ENCODE results near the gene RCN2. TPM values are rescaled to one million over a fixed set of nuclear protein-coding genes. Genes with fewer than 3 reads are reported as not detected.

RCN2 gene
- total and polyA plus RNA-seq, 4 donors, result 64.1 to 171 (median 126) TPM

DNA sequence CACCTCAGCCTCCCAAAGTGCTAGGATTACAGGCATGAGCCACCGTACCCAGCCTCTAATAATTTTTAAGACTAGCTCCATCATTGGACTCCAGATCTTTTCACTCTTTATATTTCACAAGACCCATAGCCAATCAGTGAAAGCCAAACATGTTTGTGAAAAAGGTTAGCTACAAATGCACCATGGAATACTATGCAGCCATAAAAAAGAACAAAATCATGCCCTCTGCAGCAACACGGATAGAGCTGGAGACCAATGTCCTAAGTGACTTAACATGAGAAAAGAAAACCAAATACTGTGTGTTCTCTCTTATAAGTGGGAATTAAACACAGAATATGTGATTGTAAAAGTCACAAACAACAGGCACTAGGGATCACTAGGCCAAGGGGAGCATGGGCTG, 29.6 kb upstream of the RCN2 start:
- Histone ChIP-seq H3K4me3 (ENCODE audit: low read depth, low read length) (no peak overlapping the region), H3K27ac (ENCODE audit: low read depth, low read length) (no peak overlapping the region), H3K4me1 (ENCODE audit: control insufficient read depth, insufficient read depth, low read length) (peaks cover 15% of the 10 kb centered on the region), H3K9me3 (ENCODE audit: control insufficient read depth, insufficient read depth, low read length) (no peaks in the 10 kb centered on the region), H3K27me3 (ENCODE audit: control insufficient read depth, insufficient read depth, low read length) (no peaks in the 10 kb centered on the region), H3K36me3 (ENCODE audit: control insufficient read depth, insufficient read depth, low read length) (peaks cover 6% of the 10 kb centered on the region)
- WGBS (ENCODE audit: insufficient coverage), result no CpG with 5 or more reads among the region's 2 CpGs
- DNase-seq (ENCODE audit: low read depth in 4 of 6, low spot score in 6 of 6), result no peak

DNA sequence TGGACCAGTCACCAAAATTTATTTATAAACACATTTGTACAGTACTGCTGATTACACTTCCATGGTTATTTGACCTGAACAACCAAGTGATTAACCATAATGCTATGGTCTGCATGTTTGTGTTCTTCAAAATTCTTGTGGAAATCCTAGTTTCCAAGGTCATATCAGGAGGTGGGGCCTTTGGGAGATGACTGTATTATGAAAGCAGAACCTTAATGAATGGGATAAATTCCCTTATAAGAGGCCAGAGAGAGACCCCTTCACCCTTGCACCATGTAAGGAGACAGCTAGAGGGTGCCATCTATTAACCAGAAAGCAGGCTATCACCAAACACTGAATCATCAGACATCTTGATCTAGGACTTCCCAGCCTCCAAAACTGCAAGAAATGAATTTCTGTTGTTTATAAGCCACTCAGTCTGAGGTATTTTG, 28.3 kb upstream of the RCN2 start:
- Histone ChIP-seq H3K27ac (ENCODE audit: low read depth, low read length) (no peak overlapping the region), H3K36me3 (ENCODE audit: control insufficient read depth, insufficient read depth, low read length) (peaks cover 4% of the 10 kb centered on the region), H3K27me3 (ENCODE audit: control insufficient read depth, insufficient read depth, low read length) (no peaks in the 10 kb centered on the region), H3K4me1 (ENCODE audit: control insufficient read depth, insufficient read depth, low read length) (peaks cover 15% of the 10 kb centered on the region), H3K9me3 (ENCODE audit: control insufficient read depth, insufficient read depth, low read length) (no peaks in the 10 kb centered on the region), H3K4me3 (ENCODE audit: low read depth, low read length) (no peak overlapping the region)
- peak in 2 of 6 donors; percentile 8 to 26 for DNase-seq (ENCODE audit: low read depth in 4 of 6, low spot score in 6 of 6)

GRCh38 chr15:76904461-76905012, 27.0 kb upstream of the RCN2 start:
- Histone ChIP-seq H3K4me1 (ENCODE audit: control insufficient read depth, insufficient read depth, low read length) (peaks cover 15% of the 10 kb centered on the region), H3K27me3 (ENCODE audit: control insufficient read depth, insufficient read depth, low read length) (no peaks in the 10 kb centered on the region), H3K36me3 (ENCODE audit: control insufficient read depth, insufficient read depth, low read length) (no peaks in the 10 kb centered on the region), H3K9me3 (ENCODE audit: control insufficient read depth, insufficient read depth, low read length) (no peaks in the 10 kb centered on the region), H3K4me3 (ENCODE audit: low read depth, low read length) (peak overlapping the region; percentile 83), H3K27ac (ENCODE audit: low read depth, low read length) (peak overlapping the region; percentile 90)
- DNase-seq (ENCODE audit: low read depth in 4 of 6, low spot score in 6 of 6), result peak in 5 of 6 donors; percentile 12 to 79 (median 33)
- WGBS (ENCODE audit: insufficient coverage), result 2% methylated on average over 24 of the region's 29 CpGs

- whole genome bisulfite sequencing (ENCODE audit: insufficient coverage), result under 1% methylated on average over 73 of the region's 78 CpGs
Observed at GRCh38 chr15:76905013-76905839, 26.3 kb upstream of the RCN2 start, which contains the start of gene SCAPER. SCAPER (minus strand) TSS chr15:76905340; CDS start chr15:76883817, 21,523 bp downstream.

GRCh38 chr15:76905855-76906254, 25.7 kb upstream of the RCN2 start:
- H3K4me3 ChIP-seq (ENCODE audit: low read depth, low read length), result peak overlapping the region; percentile 83
- 55% methylated on average over 4 of the region's 9 CpGs for WGBS (ENCODE audit: insufficient coverage)
- H3K27me3 ChIP-seq (ENCODE audit: control insufficient read depth, insufficient read depth, low read length), result no peaks in the 10 kb centered on the region
- H3K27ac ChIP-seq (ENCODE audit: low read depth, low read length), result peak overlapping the region; percentile 90
- H3K9me3 ChIP-seq (ENCODE audit: control insufficient read depth, insufficient read depth, low read length), result no peaks in the 10 kb centered on the region
- peaks cover 15% of the 10 kb centered on the region for H3K4me1 ChIP-seq (ENCODE audit: control insufficient read depth, insufficient read depth, low read length)
- DNase-seq (ENCODE audit: low read depth in 4 of 6, low spot score in 6 of 6), result no peak
- H3K36me3 ChIP-seq (ENCODE audit: control insufficient read depth, insufficient read depth, low read length), result no peaks in the 10 kb centered on the region

More at GRCh38 chr15:76905013-76905839, 26.3 kb upstream of the RCN2 start, which contains the start of gene SCAPER:
- H3K9me3 ChIP-seq (ENCODE audit: control insufficient read depth, insufficient read depth, low read length), result no peaks in the 10 kb centered on the region
- H3K27me3 ChIP-seq (ENCODE audit: control insufficient read depth, insufficient read depth, low read length), result no peaks in the 10 kb centered on the region
- peak within 1 kb of the TSS; percentile 90 for H3K27ac ChIP-seq (ENCODE audit: low read depth, low read length)
- peak; percentile 64 to 97 (median 88) for DNase-seq (ENCODE audit: low read depth in 4 of 6, low spot score in 6 of 6)
- H3K4me3 ChIP-seq (ENCODE audit: low read depth, low read length), result peak within 1 kb of the TSS; percentile 83
- no peaks in the 10 kb centered on the region for H3K36me3 ChIP-seq (ENCODE audit: control insufficient read depth, insufficient read depth, low read length)
- peaks cover 15% of the 10 kb centered on the region for H3K4me1 ChIP-seq (ENCODE audit: control insufficient read depth, insufficient read depth, low read length)

- no peaks in the 10 kb centered on the region for H3K9me3 ChIP-seq (ENCODE audit: control insufficient read depth, insufficient read depth, low read length)
- no peaks in the 10 kb centered on the region for H3K4me1 ChIP-seq (ENCODE audit: control insufficient read depth, insufficient read depth, low read length)
- H3K36me3 ChIP-seq (ENCODE audit: control insufficient read depth, insufficient read depth, low read length), result no peaks in the 10 kb centered on the region
- no peak overlapping the region for H3K4me3 ChIP-seq (ENCODE audit: low read depth, low read length)
- 88% methylated on average over 2 of the region's 4 CpGs for WGBS (ENCODE audit: insufficient coverage)
- DNase-seq (ENCODE audit: low read depth in 4 of 6, low spot score in 6 of 6), result no peak
- H3K27ac ChIP-seq (ENCODE audit: low read depth, low read length), result no peak overlapping the region
- H3K27me3 ChIP-seq (ENCODE audit: control insufficient read depth, insufficient read depth, low read length), result no peaks in the 10 kb centered on the region
Observed at GRCh38 chr15:76912430-76912829, 19.1 kb upstream of the RCN2 start.

GRCh38 chr15:76913737-76914136, 17.8 kb upstream of the RCN2 start:
- Histone ChIP-seq H3K9me3 (ENCODE audit: control insufficient read depth, insufficient read depth, low read length) (no peaks in the 10 kb centered on the region), H3K4me3 (ENCODE audit: low read depth, low read length) (no peak overlapping the region), H3K27ac (ENCODE audit: low read depth, low read length) (no peak overlapping the region), H3K4me1 (ENCODE audit: control insufficient read depth, insufficient read depth, low read length) (no peaks in the 10 kb centered on the region), H3K27me3 (ENCODE audit: control insufficient read depth, insufficient read depth, low read length) (no peaks in the 10 kb centered on the region), H3K36me3 (ENCODE audit: control insufficient read depth, insufficient read depth, low read length) (no peaks in the 10 kb centered on the region)
- 100% methylated on average over 1 of the region's 2 CpGs for WGBS (ENCODE audit: insufficient coverage)
- no peak for DNase-seq (ENCODE audit: low read depth in 4 of 6, low spot score in 6 of 6)

GRCh38 chr15:76916369-76916768, 15.2 kb upstream of the RCN2 start:
- H3K36me3 ChIP-seq (ENCODE audit: control insufficient read depth, insufficient read depth, low read length), result no peaks in the 10 kb centered on the region
- no peak overlapping the region for H3K4me3 ChIP-seq (ENCODE audit: low read depth, low read length)
- WGBS (ENCODE audit: insufficient coverage), result 90% methylated on average over 13 of the region's 13 CpGs
- H3K4me1 ChIP-seq (ENCODE audit: control insufficient read depth, insufficient read depth, low read length), result no peaks in the 10 kb centered on the region
- H3K27me3 ChIP-seq (ENCODE audit: control insufficient read depth, insufficient read depth, low read length), result no peaks in the 10 kb centered on the region
- H3K27ac ChIP-seq (ENCODE audit: low read depth, low read length), result no peak overlapping the region
- H3K9me3 ChIP-seq (ENCODE audit: control insufficient read depth, insufficient read depth, low read length), result no peaks in the 10 kb centered on the region
- no peak for DNase-seq (ENCODE audit: low read depth in 4 of 6, low spot score in 6 of 6)

- DNase-seq (ENCODE audit: low read depth in 4 of 6, low spot score in 6 of 6), result no peak
- WGBS (ENCODE audit: insufficient coverage), result no CpG with 5 or more reads among the region's 3 CpGs
- Histone ChIP-seq H3K27ac (ENCODE audit: low read depth, low read length) (no peak overlapping the region), H3K4me1 (ENCODE audit: control insufficient read depth, insufficient read depth, low read length) (no peaks in the 10 kb centered on the region), H3K36me3 (ENCODE audit: control insufficient read depth, insufficient read depth, low read length) (no peaks in the 10 kb centered on the region), H3K9me3 (ENCODE audit: control insufficient read depth, insufficient read depth, low read length) (no peaks in the 10 kb centered on the region), H3K4me3 (ENCODE audit: low read depth, low read length) (no peak overlapping the region), H3K27me3 (ENCODE audit: control insufficient read depth, insufficient read depth, low read length) (no peaks in the 10 kb centered on the region)
Observed at GRCh38 chr15:76928201-76928600, 3.3 kb upstream of the RCN2 start.
